Liver (tissue), 3 donors: Measurements from ENCODE around the gene SP2.

Source experiments
- CTCF ChIP-seq: fragments of 150-350 bp; IDR thresholded peaks from 2 replicates; pipeline ENCODE4 v1.5.1; 2017; ENCODE audit warnings: improper control_type of control experiment, low read depth, low read length; ENCODE audit not compliant: missing input control
- GABPA ChIP-seq, 2 donors: IDR thresholded peaks in 1 of 2; conservative IDR thresholded peaks in 1 of 2; 2 replicates each; pipeline ENCODE4 v1.6.1; 2016; ENCODE audit warnings: antibody characterized with exemption in 2 of 2, mild to moderate bottlenecking in 1 of 2, moderate library complexity in 1 of 2
- HNF4G ChIP-seq: IDR thresholded peaks from 2 replicates; pipeline ENCODE4 v1.6.1; 2016; ENCODE audit warnings: antibody characterized with exemption
- JUND ChIP-seq, 2 donors: IDR thresholded peaks; 2 replicates each; pipeline ENCODE4 v1.6.1; 2016; ENCODE audit warnings: antibody characterized with exemption in 2 of 2
- RAD21 ChIP-seq, 2 donors: IDR thresholded peaks; 2 replicates each; pipeline ENCODE4 v1.6.1; 2016; ENCODE audit warnings: antibody characterized with exemption in 2 of 2, mild to moderate bottlenecking in 2 of 2
- REST ChIP-seq: IDR thresholded peaks from 2 replicates; pipeline ENCODE4 v1.6.1; 2016; ENCODE audit warnings: antibody characterized with exemption, mild to moderate bottlenecking
- RXRA ChIP-seq, 2 donors: IDR thresholded peaks; 2 replicates each; pipeline ENCODE4 v1.6.1; 2017 to 2018; ENCODE audit warnings: antibody characterized with exemption in 2 of 2, mild to moderate bottlenecking in 1 of 2
- SP1 ChIP-seq: IDR thresholded peaks from 2 replicates; pipeline ENCODE4 v1.6.1; 2018; ENCODE audit warnings: antibody characterized with exemption, mild to moderate bottlenecking
- TAF1 ChIP-seq: conservative IDR thresholded peaks from 2 replicates; pipeline ENCODE4 v1.6.1; 2016; ENCODE audit warnings: antibody characterized with exemption, mild to moderate bottlenecking
- ZBTB33 ChIP-seq: IDR thresholded peaks from 2 replicates; pipeline ENCODE4 v1.6.1; 2016; ENCODE audit warnings: antibody characterized with exemption
- TF ChIP-seq, protein P1 (sequence below): IDR thresholded peaks from 2 replicates; pipeline ENCODE4 v1.6.1; 2016; ENCODE audit warnings: antibody characterized with exemption
- TF ChIP-seq, protein P2 (sequence below): IDR thresholded peaks from 2 replicates; pipeline ENCODE4 v1.6.1; 2016; ENCODE audit warnings: antibody characterized with exemption
- donor health status: healthy.
- donor health status: healthy.

GRCh38 chr17:47884905-47885730, 10.9 kb upstream of the SP2 start:
- no peak for TF ChIP-seq HNF4G
- no peak for TF ChIP-seq TAF1
- TF ChIP-seq, protein P1, sequence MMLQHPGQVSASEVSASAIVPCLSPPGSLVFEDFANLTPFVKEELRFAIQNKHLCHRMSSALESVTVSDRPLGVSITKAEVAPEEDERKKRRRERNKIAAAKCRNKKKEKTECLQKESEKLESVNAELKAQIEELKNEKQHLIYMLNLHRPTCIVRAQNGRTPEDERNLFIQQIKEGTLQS = no peak
- no peak for TF ChIP-seq CTCF
- TF ChIP-seq, protein P2, sequence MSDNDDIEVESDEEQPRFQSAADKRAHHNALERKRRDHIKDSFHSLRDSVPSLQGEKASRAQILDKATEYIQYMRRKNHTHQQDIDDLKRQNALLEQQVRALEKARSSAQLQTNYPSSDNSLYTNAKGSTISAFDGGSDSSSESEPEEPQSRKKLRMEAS = no peak
- TF ChIP-seq RAD21 (IDR thresholded peaks at IDR 0.05) = no peak
- TF ChIP-seq REST = no peak
- no peak for TF ChIP-seq SP1
- TF ChIP-seq ZBTB33 = no peak
- TF ChIP-seq RXRA (IDR thresholded peaks at IDR 0.05) = no peak
- no peak for TF ChIP-seq GABPA (IDR thresholded peaks at IDR 0.05 in 1 of 2, conservative IDR thresholded peaks at IDR 0.05 in 1 of 2)
- TF ChIP-seq JUND (IDR thresholded peaks at IDR 0.05) = no peak
